Activated naive CD8-positive, alpha-beta T cell treated with anti-CD3 and anti-CD28 coated beads, Interleukin-2, amount 10 ng/mL, durations not matched to agents 7 days and 5 days (primary cell): ENCODE results near the gene GALNT9. TPM values are rescaled to one million over a fixed set of nuclear protein-coding genes. Genes with fewer than 3 reads are reported as not detected.
A peak's percentile ranks its signal among the peaks of the same experiment; 100 is the strongest.
"Not testable (repeated sequence)": the region's sequence is repeated elsewhere in the genome, so short reads cannot be mapped to it uniquely, and the experiment has no call there.

Source experiments
- ATAC-seq: fragments of 150-1000 bp; cut with Tn5 transposase; one replicate; pipeline ENCODE4 v1.10.0; 2021; ENCODE audit warnings: low read depth, moderate library complexity
- POLR2A ChIA-PET: fragments of 350-600 bp; sonication (Branson Sonifier 250); formaldehyde crosslinking; loops from one replicate; lab custom pipeline; 2021; ENCODE audit warnings: antibody characterized with exemption; lab: Charles Lee
- DNase-seq: peaks from one replicate; pipeline ENCODE4 v3.0.0; 2021
- H3K27ac Mint-ChIP-seq: one replicate; pipeline ENCODE4 v1.8.0; 2022; ENCODE audit warnings: mild to moderate bottlenecking, mixed read lengths
- H3K27me3 Mint-ChIP-seq: one replicate; pipeline ENCODE4 v1.8.0; 2022; ENCODE audit warnings: mild to moderate bottlenecking, moderate library complexity, mixed read lengths
- H3K36me3 Mint-ChIP-seq: one replicate; pipeline ENCODE4 v1.8.0; 2021; ENCODE audit warnings: mild to moderate bottlenecking, mixed read lengths
- H3K4me1 Mint-ChIP-seq: one replicate; pipeline ENCODE4 v1.8.0; 2021; ENCODE audit warnings: mixed read lengths
- H3K4me3 Mint-ChIP-seq: one replicate; pipeline ENCODE4 v1.8.0; 2022; ENCODE audit warnings: mild to moderate bottlenecking, moderate library complexity, mixed read lengths
- H3K9me3 Mint-ChIP-seq: one replicate; pipeline ENCODE4 v1.8.0; 2021; ENCODE audit warnings: mixed read lengths
- total RNA-seq, 2 experiments: library from RNA; stranded (reverse); gene quantifications; one replicate each; pipeline ENCODE4 v1.2.3, GENCODE V29; 2021

The GALNT9 gene
- total RNA-seq, 2 experiments from 2014 or later: not detected

DNA sequence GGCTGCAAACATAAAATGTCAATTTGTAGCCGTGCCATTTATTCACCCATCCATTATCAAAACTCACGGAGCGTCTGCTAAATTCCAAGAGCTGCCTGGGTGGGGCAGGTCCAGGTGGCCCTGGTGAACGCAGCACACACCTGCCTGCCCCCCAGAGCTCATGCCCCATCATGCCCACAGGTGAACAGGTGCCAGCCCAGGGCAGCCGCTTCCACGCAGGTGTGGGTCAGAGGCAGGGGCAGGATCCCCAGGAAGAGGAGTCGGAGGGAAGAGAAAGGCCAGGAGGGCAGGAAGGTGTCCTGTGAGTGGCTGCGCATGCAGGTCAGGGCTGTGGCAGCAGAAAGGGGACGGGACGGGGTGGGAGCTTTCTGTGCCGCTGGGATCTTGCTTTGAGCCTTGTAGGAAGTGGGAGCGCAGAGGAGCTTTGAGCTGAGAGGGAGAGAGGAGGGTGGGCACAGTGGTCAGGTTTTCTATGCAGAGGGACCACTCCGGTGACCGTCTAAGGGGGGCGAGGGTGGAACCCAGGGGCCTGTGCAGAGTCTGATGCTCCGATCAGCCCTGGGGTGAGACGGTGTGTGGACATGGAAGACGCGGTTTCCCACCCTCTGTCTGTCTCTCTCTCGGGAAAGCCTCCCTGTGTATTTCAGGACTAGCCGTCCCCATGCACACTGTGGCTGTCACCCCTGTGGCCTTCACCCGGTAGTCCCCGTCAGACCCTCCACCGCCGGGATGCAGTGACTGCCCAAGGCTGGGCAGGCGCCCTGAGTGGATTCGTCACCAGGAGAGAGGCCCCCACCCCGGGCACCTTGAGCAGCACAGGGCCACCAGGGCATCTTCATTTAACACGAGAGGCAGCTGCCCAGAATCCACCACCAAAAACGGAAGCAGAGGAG, 26.7 kb downstream of the GALNT9 start:
- POLR2A ChIA-PET: interaction anchor here (0.9 kb wide), 1 partner anchor 29 kb away, joined by 4 read pairs; no protein-coding TSS in a partner anchor
- Mint-ChIP-seq H3K4me1 (no peaks in the 10 kb centered on the region), H3K27me3 (no peaks in the 10 kb centered on the region), H3K4me3 (no peak overlapping the region), H3K36me3 (no peaks in the 10 kb centered on the region), H3K9me3 (no peaks in the 10 kb centered on the region), H3K27ac (no peak overlapping the region)
- no peak for DNase-seq
- ATAC-seq: no peak

- no peaks in the 10 kb centered on the region for H3K4me1 Mint-ChIP-seq
- H3K9me3 Mint-ChIP-seq: no peaks in the 10 kb centered on the region
- H3K36me3 Mint-ChIP-seq: no peaks in the 10 kb centered on the region
- POLR2A ChIA-PET: no interaction called here
- DNase-seq (no peak), ATAC-seq (no peak)
- no peak overlapping the region for H3K4me3 Mint-ChIP-seq
- no peak overlapping the region for H3K27ac Mint-ChIP-seq
- no peaks in the 10 kb centered on the region for H3K27me3 Mint-ChIP-seq
These were observed 28.3 kb downstream of the GALNT9 start for GRCh38 chr12:132300789-132301722.

DNA sequence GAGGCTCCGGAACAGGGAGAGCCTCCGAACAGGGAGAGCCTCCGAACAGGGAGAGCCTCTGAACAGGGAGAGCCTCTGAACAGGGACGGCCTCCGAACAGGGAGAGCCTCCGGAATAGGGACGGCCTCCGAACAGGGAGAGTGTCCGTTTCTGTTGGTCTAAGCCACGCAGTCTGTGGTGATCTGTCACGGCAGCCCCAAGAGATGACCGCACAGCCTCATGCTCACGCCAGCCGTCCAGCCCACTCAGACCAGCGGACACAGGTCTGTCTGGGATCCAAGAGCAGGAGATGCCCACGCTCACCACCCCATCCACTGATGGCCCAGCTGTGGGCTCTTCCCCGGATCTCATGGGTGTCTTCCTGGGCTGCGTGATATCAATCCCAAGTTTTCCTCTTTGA, 33.3 kb downstream of the GALNT9 start:
- no peak overlapping the region for H3K27ac Mint-ChIP-seq
- POLR2A ChIA-PET: no interaction called here
- H3K4me1 Mint-ChIP-seq: peaks cover 2% of the 10 kb centered on the region
- H3K4me3 Mint-ChIP-seq: no peak overlapping the region
- H3K36me3 Mint-ChIP-seq: peaks cover 1% of the 10 kb centered on the region
- H3K27me3 Mint-ChIP-seq: no peaks in the 10 kb centered on the region
- H3K9me3 Mint-ChIP-seq: peaks cover 2% of the 10 kb centered on the region
- ATAC-seq (no peak), DNase-seq (no peak)

DNA sequence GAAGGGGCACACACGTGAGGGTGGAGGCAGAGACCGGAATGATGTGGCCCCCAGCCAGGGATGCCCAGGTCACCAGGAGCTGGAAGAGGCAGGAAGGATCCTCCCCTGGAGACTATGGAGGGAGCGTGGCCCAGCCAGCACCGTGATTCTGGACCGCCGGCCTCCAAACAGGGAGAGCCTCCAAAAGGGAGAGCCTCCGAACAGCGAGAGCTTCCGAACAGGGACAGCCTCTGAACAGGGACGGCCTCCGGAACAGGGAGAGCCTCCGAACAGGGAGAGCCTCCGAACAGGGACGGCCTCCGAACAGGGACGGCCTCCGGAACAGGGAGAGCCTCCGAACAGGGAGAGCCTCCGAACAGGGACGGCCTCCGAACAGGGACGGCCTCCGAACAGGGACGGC, 33.8 kb downstream of the GALNT9 start:
- H3K4me3 Mint-ChIP-seq, H3K4me1 Mint-ChIP-seq, ATAC-seq, H3K27me3 Mint-ChIP-seq, H3K9me3 Mint-ChIP-seq, POLR2A ChIA-PET, H3K36me3 Mint-ChIP-seq, H3K27ac Mint-ChIP-seq, DNase-seq: not testable (repeated sequence)

DNA sequence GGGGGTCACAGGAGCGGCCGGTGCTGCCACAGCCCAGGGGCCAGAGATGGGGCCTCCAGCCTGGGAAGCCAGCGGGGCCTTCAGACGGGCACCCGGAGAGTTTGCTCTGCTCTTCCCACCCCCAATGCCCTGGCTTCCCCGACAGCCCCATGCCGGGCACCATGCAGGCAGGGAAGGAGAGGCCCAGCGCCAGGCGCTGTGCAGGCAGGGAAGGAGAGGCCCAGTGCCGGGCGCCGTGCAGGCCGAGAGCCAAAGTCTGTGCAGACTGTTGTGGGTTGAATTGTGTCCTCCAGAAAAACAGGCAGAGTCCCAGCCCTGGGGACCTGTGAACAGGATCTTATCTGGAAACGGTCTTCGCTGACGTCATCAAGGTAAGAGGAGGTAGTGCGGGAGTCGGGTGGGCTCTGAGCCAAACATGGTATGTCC, 34.3 kb downstream of the GALNT9 start:
- no peak overlapping the region for H3K27ac Mint-ChIP-seq

GRCh38 chr12:132294121-132295034, 35.0 kb downstream of the GALNT9 start:
- no peak for ATAC-seq
- no peaks in the 10 kb centered on the region for H3K27me3 Mint-ChIP-seq
- H3K27ac Mint-ChIP-seq: no peak overlapping the region
- POLR2A ChIA-PET: no interaction called here
- H3K4me1 Mint-ChIP-seq: peaks cover 2% of the 10 kb centered on the region
- peaks cover 2% of the 10 kb centered on the region for H3K9me3 Mint-ChIP-seq
- DNase-seq: no peak
- no peak overlapping the region for H3K4me3 Mint-ChIP-seq
- H3K36me3 Mint-ChIP-seq: peaks cover 1% of the 10 kb centered on the region

More for the DNA sequence above, 34.3 kb downstream of the GALNT9 start:
- H3K36me3 Mint-ChIP-seq: peaks cover 1% of the 10 kb centered on the region
- H3K27me3 Mint-ChIP-seq: no peaks in the 10 kb centered on the region
- DNase-seq (no peak), ATAC-seq (no peak)
- peaks cover 2% of the 10 kb centered on the region for H3K9me3 Mint-ChIP-seq
- H3K4me1 Mint-ChIP-seq: peaks cover 2% of the 10 kb centered on the region
- no peak overlapping the region for H3K4me3 Mint-ChIP-seq
- POLR2A ChIA-PET: no interaction called here

DNA sequence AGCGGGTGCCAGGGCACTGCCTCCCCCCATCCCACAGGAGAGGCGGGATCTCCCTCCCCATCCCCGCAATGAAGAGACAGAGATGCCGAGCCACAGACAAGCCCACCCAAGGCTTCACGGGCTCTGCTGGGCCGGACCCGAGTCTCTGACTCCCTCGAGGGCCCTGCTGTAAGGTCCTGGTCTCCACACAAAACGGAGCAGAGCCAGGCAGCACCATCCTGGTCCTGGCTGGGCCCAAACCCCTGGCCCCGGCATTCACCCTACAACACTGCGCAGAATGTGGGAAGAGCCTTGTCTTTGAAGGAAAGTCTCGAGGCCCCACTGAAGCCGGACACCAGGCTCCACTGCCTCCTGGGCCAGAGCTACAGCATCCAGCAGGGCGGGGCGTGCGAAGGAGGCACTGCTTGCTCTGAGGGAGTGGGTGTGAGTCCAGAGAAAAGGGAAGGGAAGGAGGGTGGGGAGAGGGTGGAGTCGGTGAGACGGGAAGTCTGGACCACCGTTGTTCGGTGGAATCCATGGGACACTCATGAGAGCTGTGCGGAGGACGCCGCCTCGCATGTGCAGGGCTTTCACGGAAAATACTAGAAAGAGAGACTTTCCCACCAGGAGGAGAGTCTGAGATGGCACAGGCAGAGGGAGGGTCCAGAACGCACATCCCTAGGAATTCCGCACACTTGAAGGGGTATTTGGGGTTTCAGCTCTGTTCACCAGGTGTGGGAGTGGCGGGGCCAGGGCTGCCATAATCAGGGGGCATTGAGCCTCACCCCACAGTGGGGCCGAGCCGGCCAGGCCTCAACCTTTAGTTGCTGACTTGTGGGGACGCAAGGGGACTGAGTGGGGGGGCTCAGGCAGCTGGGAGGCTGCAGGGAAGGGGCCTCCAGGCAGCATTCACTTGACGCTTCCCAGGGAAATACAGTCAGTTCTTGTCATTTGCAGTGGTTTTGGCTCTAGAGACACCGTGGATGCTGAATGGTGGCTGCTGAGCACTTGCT, 36.8 kb downstream of the GALNT9 start:
- peaks cover 5% of the 10 kb centered on the region for H3K27me3 Mint-ChIP-seq
- POLR2A ChIA-PET: no interaction called here
- H3K4me3 Mint-ChIP-seq: no peak overlapping the region
- H3K27ac Mint-ChIP-seq: no peak overlapping the region
- H3K9me3 Mint-ChIP-seq: peaks cover 2% of the 10 kb centered on the region
- H3K36me3 Mint-ChIP-seq: peaks cover 1% of the 10 kb centered on the region
- H3K4me1 Mint-ChIP-seq: peaks cover 2% of the 10 kb centered on the region
- ATAC-seq: no peak
- DNase-seq: no peak

DNA sequence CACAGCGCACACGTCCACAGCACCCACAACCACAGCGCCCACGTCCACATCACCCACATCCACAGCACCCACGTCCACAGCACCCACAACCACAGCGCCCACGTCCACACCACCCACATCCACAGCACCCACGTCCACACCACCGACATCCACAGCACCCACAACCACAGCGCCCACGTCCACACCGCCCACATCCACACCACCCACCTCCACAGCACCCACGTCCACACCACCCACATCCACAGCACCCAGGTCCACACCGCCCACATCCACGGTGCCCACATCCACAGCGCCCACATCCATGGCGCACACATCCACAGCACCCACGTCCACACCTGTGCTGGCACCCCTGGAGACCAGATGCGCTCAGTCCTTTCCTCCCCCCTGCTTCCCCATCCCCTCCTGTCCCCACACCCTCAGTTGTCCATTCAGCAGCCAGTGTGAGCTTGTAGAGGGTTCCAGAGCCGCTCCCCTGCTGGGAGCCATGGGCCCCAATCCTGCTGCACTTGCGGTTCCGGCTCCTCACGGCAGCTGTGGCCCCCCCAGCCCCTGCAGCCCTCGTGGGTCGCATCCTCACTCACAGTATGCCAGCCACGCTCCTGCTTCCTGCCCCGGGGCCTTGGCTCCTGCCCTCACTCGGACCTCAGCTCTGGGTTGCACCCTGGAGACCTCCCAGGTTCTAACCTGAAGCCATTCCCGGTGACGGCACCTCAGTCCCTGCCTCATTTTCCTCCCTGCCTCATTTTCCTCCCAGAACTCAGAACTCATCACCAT, 37.8 kb downstream of the GALNT9 start:
- H3K27me3 Mint-ChIP-seq: peaks cover 13% of the 10 kb centered on the region
- H3K9me3 Mint-ChIP-seq: peaks cover 2% of the 10 kb centered on the region
- H3K4me1 Mint-ChIP-seq: peaks cover 2% of the 10 kb centered on the region
- H3K27ac Mint-ChIP-seq: no peak overlapping the region
- no peak overlapping the region for H3K4me3 Mint-ChIP-seq
- ATAC-seq (no peak), DNase-seq (no peak)
- POLR2A ChIA-PET: no interaction called here
- peaks cover 1% of the 10 kb centered on the region for H3K36me3 Mint-ChIP-seq

DNA sequence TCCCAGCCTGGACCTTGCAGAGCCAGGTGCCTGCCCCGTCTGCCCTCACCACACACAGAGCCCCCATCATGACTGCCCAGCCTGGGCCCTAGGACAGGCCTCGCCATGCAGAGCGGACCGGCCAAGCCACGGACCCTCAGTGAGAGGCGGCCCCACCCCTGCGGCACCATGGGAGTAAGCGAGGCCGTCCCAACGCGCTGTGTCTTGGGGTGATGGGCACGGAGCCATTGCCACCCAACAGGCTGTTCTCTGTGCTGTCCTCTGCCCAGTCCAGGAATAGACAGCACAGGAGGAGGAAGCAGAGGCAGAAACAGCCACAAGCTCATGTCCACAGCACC, 39.2 kb downstream of the GALNT9 start:
- Mint-ChIP-seq H3K4me1 (peaks cover 4% of the 10 kb centered on the region), H3K4me3 (no peak overlapping the region), H3K9me3 (peaks cover 2% of the 10 kb centered on the region), H3K27ac (peak overlapping the region; percentile 69), H3K36me3 (peaks cover 1% of the 10 kb centered on the region), H3K27me3 (peaks cover 21% of the 10 kb centered on the region)
- POLR2A ChIA-PET: no interaction called here
- DNase-seq (no peak), ATAC-seq (no peak)

- H3K4me3 Mint-ChIP-seq: no peak overlapping the region
- H3K27me3 Mint-ChIP-seq: peaks cover 21% of the 10 kb centered on the region
- H3K4me1 Mint-ChIP-seq: peaks cover 4% of the 10 kb centered on the region
- peaks cover 1% of the 10 kb centered on the region for H3K36me3 Mint-ChIP-seq
- ATAC-seq (no peak), DNase-seq (no peak)
- H3K9me3 Mint-ChIP-seq: peaks cover 2% of the 10 kb centered on the region
- POLR2A ChIA-PET: no interaction called here
- H3K27ac Mint-ChIP-seq: no peak overlapping the region
These were observed 39.8 kb downstream of the GALNT9 start for GRCh38 chr12:132289356-132290202.
